HG03135 (cell line): Measurements from ENCODE around the gene TRAIP.
A peak's percentile ranks its signal among the peaks of the same experiment; 100 is the strongest.
"Not testable (repeated sequence)": the region's sequence is repeated elsewhere in the genome, so short reads cannot be mapped to it uniquely, and the experiment has no call there.

Experiments used
- ATAC-seq: cut with Tn5 transposase; IDR thresholded peaks from one replicate; pipeline ENCODE4 v1.9.1; 2021; ENCODE audit warnings: mild to moderate bottlenecking, moderate library complexity; ENCODE audit not compliant: unreplicated experiment

TRAIP gene

DNA sequence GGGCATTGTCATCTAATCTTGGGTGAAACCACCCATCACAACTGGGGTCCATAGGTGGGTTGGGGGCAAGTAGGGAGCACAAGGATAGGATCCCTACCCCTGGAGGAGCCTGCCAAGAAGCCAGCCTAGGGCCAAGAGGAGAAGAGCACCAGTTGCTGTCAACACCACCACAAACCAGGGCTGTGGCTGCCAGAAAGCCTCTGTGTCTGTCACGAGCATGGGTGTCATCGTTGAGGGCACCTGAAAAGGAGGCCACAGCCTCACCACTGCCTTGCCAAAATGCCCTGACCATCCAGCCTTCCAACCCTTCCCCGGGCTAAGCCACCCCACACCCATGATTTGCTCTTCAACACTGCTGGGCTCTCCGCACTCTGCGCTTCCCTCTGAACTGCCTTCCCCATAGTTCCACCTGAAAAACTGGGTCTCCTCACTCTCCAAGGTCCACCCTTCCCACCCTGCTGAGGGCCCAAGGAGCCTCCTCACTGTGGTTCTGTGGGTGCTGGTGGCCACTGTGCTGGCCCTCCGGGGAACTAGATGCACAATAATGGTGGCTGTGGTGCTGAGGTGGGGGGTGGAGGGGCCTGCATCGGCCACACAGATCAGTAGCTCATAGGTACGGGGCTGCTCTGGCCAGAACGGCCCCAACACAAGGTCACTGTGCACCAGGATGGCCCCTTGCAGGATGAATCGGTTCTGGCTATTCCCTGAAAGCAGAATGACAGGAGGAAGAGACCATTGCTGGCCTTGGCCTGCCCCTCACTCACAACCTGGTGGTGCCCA, 63.8 kb downstream of the TRAIP start:
- no peak for ATAC-seq

DNA sequence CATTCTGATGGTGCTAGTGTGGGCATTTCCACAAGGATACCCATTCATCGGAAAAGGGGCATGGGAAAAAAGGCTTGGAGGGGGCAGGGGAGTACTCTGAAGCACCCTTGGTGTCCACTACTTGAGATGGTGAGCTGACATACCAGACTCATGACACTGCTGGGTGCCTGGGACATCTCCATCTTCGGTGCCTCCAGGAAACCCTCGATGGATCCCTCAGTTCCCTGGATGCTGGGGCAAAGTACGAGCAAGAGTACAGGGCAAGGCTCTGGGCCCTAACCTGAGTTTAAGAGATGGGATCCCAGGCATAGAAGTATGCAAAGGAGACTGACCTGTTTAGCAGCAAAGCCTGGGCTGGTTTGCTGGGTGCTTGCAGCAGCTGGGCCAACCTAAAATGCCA, 64.8 kb downstream of the TRAIP start:
- no peak for ATAC-seq

DNA sequence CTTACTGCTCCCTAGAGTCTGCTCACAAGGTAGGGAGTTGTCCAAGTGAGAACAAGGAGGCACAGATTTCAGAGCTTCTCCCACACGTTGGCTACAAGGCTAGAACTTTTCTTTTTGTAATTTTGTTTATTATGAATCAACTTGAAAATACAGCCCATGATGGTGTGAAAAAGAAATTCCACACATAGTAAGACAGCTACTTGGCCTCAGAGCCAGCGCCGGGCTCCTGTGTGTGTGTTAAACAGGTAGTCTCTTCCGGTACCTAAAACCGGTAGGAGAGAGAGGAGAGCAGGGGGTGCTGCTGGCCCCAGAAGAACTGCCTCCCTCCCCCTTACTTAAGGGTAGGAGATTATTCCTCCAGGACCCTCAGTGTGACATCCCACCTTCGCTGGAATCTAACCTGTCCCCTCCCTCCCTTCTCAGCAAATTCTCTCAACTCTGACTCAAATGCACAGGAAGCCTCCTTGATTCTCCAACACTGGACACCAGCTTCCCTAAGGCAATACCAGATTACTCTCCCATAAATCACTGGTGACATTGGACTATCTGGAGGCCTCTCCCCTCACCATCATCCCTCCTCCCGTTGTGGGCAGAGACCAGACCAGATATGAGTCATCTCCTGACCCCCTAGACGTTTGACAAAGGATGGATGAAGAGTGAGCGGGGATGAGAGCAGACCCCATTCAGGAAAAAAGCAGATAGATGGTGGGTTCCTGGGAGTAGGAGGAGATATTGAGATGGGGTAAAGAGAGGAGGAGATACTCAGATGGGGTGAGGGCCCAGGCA, 65.5 kb downstream of the TRAIP start:
- ATAC-seq = no peak

DNA sequence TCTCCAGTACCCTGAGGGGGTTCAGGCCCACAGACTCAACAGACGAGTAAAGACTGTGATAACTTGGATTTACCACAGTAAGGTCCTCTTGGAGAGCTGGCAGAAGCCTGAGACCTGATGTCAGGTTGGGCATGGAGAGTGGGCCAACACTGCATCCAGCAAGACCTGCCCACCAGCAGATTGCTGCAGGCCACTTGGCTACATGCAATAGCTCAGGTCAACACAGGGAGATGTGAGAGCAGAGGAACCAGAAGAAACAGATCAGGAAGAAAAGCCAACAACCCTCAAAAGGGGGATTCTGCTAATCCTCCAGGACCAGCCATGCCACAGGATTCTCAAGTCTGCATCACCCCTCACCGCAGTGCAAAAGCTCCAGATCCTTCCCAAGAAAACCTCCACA, 68.3 kb downstream of the TRAIP start:
- no peak for ATAC-seq

- no peak for ATAC-seq
Measured at GRCh38 chr3:49787536-49787935, 68.8 kb downstream of the TRAIP start.

DNA sequence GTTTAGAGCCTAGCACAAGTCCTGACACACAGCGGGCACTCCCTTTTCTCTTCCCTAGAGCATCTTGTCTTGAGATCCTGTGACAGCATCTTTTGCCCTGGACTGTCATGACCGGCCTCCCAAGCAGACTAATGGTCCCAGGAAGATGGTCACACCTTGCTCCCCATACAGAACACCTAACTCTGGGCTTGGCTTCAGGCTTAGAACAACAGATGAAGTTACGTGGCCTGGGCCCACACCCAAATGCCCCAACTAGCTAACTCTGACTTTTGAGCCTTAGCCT, 69.2 kb downstream of the TRAIP start:
- ATAC-seq = no peak

DNA sequence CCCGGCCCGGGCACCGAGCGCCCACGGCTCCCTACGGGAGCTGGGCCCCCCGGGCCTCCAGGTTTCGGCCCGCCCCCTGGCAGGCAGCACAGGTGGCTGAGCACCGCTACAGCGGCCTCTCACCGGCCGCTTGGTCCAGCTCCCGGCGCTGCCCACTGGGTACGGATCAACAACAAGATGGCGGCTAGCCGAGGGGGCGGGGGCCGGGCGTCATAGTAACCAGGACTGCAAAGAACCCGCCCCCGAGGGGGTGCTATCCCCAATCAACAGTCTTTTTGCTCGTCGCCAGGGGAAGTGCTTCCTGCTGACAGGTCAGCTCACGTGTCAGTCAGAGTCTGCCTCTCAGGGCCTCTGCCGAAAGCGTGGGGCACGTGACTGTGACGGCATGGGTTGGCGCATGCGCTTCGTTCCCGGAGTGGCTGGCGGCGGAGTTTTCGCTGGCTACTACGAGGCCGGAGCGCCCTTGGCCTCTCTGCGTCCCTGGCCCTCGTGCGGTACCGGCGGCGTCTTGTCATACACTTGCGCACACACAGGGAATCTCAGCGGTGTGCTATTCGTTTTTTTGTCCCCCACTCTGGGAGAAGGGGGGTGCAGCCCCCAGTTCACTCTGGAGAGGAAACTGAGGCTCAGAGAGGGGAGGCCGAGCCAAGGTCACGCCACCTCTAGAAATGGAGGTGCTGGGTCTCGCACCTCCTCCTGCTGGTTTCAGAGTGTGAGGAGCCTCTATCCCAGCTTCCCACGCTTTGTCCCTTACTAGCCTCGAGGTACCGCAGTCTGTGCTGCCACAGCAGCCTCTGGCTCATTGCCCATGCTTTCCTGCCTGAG, 69.8 kb downstream of the TRAIP start, which contains the start of gene IP6K1:
IP6K1 (minus strand) TSS at position 186 of the 825 bp plus-strand sequence. CDS start 38,502 bp downstream, outside the sequence.
- ATAC-seq = peak; percentile 98

DNA sequence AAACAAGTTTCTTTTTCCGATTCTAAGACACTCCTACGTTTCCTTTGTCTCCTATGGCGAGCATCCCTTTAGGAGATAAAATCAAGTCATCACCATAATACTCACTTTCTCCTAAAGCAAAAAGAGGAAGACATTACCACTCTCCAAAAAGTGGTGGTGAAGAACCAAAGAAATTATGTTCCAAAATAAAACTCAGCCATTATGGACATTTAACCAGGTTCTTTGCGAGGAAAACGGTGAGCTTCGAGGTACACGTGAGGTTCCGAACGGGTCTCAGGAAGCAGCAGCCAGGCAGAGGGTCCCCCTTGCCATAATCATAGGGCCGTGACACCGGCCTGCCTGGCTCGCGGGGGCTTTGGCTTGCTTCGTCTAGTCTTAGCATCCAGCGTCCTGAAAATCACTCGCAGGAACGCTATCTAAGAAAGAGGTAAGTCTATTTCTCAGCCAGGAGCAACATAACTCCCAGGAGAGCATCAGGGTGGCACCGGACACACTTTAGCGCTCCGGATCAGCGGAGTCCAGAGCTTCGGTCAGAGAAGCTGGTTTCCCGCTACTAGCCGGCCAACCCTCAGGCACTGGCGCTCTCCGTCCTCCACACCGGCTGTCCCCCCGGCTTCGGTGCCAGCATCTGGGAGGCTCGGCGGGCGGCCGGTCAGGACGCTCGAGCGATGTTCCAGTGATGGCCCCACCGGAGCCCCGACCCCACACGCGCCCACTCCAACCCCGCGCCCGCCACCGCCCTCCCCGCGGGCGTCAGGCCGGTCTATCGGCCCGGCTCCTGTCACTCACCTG, 70.6 kb downstream of the TRAIP start:
- peak; percentile 43 for ATAC-seq

DNA sequence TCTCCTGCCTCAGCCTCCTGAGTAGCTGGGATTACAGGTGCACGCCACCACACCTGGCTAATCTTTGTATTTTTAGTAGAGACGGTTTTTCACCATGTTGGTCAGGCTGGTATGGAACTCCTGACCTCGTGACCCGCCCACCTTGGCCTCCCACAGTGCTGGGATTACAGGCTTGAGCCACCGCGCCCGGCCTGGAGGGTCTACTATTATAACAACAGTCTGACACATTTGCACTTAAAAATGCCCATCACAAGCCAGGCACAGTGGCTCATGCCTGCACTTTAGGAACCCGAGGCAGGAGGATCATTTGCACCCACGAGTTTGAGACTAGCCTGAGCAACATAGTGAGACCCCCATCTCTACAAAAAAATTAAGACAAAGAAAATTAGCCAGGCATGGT, 74.1 kb downstream of the TRAIP start:
- not testable (repeated sequence) for ATAC-seq

DNA sequence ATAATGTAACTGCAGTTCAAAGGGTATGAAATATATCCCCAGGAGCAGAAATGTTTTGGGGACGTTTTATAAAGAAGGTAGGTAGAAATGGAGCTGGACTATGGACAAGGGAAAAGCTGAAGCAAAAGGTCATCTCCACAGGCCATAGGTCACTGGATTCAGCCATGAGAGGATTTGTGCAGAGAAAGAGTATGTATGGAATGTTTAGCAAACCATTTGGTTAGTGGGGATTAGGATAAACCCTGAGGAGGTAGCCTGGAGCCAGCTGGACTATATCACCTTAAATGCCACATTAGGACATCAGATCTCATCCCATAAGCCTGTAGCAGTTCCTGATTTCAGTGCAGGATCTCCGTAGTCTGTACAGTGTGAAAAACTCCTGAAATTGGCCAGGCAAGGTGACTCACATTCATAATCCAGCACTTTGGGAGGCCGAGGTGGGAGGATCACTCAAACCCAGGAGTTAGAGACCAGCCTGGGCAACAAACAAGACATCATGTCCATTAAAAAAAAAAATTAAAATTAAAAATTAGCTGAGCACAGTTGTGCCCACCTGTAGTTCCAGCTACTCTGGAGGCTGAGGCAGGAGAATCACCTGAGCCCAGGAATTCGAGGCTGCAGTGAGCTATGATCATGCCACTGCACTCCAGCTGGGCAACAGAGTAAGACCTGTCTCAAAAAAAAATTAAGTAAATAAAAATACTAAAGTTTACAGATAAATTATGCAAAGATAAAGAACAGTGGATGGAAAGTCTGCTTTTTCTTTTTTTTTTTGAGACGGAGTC, 74.8 kb downstream of the TRAIP start:
- ATAC-seq = no peak

GRCh38 chr3:49780975-49781365, 75.4 kb downstream of the TRAIP start:
- ATAC-seq = not testable (repeated sequence)

DNA sequence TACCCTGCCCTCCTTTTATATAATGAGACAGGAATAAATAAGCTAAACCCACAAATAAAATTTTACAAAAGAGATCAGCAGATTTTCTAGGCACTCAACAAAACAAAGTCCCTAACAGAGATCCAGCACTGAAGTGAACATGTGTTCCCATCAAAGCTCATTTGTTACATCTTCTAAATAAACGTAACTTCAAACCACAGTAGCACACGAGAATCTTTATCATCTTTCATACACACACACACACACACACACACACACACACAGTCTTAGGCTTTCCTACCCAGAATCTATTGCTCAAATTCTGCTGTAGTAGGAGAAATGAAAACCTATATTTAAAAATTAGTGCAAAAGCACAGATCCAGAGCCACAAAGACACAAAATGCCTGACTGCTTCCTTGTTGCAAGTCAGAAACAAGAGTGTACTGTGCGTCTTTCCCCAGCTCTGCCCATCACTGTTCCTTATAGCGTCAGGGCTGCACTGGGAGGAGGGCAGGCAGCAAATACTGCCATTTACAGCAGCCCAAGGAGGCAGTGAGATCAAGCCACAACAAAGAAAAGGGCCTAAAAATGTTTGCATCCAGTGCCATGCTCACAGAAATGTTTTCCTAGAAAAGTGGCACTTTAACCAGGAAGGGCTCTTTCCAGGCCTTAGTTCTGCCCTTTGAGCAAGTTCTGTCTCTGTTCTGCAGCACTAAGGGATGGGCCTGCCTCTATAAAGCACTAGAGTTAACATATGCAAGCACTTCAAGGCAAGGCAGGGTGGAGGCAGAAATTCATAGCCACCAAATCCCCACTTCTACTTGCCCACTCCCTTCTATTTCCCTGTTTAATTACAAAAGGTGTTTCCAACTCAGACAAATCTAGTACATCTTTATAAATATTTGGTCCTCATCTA, 76.0 kb downstream of the TRAIP start:
- ATAC-seq = no peak

DNA sequence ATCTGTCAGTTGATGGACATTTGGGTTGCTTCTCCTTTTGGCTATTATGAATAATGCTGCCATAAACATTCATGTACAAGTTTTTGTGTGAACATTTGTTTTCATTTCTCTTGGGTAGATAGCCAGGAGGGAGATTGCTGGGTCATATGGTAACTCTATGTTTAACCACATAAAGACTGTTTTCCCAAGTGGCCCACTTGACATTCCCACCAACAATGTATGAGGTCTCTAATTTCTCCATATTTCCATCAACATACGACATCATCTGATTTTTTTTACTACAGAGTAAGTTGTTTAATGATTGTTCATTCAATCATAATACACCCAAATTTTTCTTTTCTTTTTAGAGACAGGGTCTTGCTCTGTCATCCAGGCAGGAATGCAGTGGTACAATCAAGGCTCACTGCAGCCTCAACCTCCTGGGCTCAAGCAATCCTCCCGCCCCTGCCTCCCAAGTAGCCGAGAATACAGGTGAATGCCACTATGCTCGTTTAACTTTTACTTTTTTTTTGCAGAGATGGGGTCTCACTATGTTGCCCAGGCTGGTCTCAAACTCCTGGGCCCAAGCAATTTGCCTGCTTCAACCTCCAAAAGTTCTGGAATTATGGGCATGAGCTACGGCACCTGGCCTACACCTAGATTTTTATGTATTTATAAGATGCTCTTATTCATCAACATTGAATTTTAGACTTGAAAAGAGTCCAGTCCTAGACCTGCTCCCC, 76.8 kb downstream of the TRAIP start:
- no peak for ATAC-seq
